HG03571 (cell line): ENCODE results near the gene SATL1.
"Not testable (repeated sequence)": the region's sequence is repeated elsewhere in the genome, so short reads cannot be mapped to it uniquely, and the experiment has no call there.

Source experiments
- ATAC-seq: cut with Tn5 transposase; IDR thresholded peaks from one replicate; pipeline ENCODE4 v1.9.1; 2021; ENCODE audit not compliant: unreplicated experiment

Gene SATL1, protein sequence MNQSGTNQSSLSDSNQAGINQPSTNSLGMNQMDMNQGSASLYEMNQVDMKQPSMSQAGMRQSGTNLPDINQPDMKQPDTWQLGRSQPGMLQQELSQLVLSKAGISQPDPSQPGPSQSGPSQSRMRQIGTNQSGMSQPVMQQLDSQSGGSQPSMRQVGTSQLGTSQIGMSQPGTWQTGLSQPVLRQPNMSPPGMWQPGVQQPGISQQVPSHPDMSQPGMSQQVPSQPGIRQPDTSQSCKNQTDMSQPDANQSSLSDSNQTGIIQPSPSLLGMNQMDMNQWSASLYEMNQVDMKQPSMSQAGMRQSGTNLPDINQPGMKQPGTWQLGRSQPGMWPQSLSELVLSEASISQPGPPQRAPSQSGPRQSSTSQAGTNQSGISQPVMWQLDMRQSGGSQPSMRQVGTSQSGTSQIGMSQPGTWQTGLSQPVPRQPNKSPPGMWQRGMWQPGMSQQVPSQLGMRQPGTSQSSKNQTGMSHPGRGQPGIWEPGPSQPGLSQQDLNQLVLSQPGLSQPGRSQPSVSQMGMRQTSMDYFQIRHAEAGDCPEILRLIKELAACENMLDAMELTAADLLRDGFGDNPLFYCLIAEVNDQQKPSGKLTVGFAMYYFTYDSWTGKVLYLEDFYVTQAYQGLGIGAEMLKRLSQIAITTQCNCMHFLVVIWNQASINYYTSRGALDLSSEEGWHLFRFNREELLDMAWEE

DNA sequence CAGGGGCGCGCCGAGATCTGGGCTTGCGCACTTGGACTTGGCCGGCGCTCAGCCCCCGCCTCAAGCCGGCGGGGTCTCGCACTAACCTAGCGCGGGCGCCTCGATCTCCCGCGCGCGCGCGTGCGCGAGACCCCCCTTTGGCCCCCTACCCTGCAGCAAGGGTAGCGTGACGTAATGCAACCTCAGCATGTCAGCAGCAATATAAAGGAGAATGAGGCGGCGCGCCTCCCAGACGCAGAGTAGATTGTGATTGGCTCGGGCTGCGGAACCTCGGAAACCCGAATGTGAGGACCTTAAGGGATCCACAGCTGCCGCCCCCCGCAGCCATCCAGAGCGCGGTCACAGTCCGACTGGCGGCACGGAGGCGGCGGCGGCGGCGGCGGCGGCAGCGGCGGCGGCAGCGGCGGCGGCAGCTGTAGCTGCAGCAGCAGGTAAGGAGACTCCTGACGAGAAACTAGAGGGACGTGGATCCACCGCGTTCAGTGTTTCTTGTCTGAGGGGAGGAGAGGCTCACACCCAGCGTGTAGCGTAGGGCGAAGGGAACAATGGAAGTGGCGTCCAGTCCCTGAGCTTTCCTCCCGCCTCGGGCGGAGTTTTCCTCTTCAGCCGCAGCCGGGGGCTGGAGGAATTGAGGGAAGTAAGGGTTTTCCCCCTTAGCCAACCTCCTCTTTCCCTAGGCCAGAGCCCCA, at the start of gene SATL1, which contains the start of gene ZNF711:
Gene SATL1 (minus strand): TSS at position 19 of the 689 bp plus-strand sequence. CDS start 134,811 bp downstream, outside the sequence.
Gene ZNF711 (plus strand): TSS at position 231 of the 689 bp plus-strand sequence. CDS start 3,582 bp downstream, outside the sequence.
- no peak for ATAC-seq

DNA sequence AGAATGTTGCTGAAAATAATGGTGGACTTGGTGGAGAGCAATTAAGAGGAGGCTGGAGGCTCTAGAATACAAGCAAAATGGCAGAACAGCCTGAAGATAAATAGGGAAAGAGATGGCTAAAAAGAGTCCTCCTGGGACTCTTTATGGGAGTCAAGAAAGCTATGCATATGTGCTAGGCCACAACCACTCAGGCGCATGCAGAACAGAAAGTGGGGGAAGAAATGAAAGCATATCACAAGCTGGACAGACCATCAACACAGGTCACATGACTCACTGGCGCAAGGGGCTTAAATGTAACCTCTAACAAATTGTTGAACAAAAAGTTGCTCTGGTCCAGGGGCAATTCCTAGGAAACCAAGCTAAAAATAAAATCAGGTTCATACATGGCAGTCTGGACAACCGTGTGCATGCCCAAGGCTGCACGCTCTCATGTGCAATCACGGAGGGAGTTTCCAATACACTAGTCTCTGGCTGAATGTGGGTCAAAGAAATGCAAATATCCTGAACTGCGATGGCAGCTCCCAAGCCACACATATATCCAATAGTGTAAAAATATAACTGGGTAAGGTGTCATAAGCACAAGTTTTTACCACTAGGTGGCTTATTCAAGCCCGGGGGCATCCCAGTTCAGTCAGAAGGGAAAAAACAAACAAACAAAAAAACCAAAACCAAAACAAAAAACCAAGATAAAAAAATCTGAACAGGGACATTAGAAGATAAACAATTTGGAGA, 45.6 kb upstream of the SATL1 start:
- ATAC-seq: no peak

DNA sequence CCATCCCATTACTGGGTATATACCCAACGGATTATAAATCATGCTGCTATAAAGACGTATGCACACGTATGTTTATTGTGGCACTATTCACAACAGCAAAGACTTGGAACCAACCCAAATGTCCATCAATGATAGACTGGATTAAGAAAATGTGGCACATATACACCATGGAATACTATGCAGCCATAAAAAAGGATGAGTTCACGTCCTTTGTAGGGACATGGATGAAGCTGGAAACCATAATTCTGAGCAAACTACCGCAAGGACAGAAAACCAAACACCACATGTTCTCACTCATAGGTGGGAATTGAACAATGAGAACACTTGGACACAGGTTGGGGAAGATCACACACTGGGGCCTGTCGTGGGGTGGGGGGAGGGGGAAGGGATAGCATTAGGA, 41.7 kb upstream of the SATL1 start:
- ATAC-seq: not testable (repeated sequence)

DNA sequence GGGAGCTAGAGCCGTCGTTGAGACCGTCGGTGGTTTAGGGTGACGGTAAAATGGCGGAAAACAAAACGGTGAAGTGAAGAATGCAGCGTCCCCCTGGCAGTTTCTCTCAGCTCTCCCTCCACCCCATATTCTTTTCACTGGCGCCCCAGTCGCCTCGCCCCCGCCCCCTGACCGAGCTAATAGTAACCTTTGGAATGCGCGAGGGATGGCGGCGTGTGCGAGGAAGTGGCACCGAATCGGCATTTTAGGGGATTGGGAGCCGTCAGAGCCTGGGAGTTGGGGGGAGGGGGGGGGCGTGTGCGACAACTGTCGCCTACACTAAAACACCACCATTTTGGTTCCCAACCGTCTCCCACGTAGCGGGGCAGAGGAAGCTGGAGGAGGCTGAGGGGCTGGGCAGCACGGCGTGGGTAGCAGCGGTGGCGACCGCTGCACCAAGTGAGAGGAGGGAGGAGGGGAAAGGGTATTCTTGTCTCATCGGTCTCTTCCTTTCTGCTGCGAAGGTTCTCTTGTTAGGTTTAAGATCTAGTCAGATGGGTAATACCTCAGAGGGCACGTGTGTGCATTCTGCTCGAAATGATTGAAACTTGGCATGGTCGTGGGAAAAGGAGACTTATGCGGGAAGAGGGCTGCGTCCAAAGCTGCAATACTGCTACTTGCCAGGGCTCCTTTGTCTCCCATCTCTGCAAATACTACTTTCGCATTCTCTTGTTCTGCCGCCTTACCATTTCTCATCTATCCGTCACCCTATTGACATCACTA, 1.1 kb upstream of the SATL1 start:
- no peak for ATAC-seq

DNA sequence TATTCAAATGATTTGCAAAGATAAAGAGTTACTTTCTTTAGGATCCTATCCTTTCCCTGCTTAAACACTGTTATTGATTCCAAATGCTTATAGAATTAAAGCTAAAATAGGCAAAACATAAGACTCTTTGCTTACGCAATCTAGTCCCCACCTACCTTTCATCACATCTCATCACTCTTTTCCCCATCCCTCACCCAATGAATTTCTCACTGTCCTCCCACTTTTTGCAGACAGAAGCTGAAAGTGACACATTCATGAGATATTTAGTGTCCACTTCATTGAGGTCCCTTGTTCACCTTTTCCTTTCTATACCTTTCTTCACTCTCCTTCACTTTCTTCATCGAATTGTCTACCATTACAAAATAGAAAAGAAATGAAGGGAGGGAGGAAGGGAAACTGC, 424 bp downstream of the SATL1 start:
- ATAC-seq: no peak

DNA sequence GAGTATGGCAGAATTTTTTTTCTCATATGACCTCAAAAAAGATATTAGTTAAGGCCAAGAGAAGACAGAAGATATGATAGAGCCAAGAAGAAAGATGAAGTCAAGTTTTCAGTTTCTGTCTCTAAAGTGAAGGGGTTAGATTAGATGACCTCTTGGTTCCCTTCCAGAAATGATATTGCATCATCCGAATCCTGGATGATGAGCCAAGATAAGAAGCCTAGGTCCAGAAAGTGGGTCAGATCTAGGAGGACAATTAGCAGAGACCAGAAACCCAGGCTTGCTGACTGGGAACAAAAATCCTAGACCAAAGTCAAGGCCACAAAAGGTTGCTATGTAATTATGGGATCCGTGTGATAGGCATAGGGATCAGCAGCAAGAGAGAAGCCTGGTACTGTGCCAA, 20.2 kb downstream of the SATL1 start:
- no peak for ATAC-seq

DNA sequence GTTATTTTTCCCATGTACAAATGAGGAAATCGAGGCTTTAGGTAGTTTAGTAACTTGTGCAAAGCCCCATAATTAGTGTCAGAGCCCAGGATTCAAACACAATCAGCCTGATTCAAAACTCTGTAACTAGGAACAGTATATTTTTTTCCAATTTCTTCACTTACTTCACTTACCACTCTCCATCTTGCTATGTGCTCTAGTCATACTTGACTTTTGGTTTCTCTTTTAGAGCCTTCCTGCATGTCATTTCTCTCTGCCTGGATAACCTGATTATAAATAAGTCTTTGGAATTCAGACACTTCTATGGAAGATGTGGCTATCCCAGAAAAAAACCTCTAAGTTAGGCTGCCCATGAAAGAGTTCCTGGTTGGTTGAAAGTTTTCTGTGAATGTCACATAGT, 22.2 kb downstream of the SATL1 start:
- no peak for ATAC-seq

DNA sequence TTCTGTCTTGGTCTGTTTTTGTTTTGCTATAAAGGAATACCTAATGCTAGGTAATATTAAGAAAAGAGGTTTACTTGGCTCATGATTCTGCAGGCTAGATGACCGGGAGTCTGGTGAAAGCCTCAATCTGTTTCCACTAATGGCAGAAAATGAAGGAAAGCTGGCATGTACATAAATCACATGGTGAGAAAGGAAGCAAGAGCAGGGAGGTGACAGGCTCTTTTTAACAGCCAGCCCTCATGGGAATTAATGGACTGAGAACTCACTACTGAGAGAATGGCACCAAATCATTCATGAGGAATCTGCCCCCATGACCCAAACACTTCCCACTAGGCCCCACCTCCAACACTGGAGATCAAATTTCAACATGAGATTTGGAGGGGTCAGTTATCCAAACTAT, 27.6 kb downstream of the SATL1 start:
- ATAC-seq: no peak

DNA sequence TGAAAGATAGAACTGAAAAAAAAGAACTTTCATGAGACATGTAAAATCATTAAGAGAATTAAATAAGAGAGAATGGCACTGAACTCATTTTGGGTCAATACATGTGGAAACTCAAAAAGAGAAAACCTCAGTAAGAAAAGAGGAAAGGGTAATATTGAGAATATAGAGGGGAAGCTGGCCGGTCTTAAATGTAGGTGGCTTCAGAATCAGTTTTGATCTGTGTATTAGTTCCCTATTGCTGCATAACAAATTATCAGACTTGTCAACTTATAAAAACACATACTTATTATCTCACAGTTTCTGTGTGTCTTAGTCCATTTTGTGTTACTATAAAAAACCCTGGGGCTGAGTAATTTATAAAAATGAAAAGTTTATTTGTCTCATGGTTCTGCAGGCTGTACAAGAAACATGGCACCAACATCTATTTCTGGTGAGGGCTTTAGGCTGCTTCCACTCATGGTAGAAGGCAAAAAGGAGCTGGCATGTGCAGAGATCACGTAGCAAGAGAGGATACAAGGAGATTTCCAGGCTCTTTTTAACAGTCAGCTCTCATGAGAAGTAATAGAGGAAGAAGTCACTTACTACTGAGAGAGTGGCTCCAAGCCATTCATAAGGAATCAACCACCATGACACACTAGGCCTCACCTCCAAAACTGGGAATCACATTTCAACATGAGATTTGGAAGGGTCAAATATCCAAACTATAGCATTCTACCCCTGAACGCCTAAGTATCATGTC, 29.6 kb downstream of the SATL1 start:
- ATAC-seq: no peak

DNA sequence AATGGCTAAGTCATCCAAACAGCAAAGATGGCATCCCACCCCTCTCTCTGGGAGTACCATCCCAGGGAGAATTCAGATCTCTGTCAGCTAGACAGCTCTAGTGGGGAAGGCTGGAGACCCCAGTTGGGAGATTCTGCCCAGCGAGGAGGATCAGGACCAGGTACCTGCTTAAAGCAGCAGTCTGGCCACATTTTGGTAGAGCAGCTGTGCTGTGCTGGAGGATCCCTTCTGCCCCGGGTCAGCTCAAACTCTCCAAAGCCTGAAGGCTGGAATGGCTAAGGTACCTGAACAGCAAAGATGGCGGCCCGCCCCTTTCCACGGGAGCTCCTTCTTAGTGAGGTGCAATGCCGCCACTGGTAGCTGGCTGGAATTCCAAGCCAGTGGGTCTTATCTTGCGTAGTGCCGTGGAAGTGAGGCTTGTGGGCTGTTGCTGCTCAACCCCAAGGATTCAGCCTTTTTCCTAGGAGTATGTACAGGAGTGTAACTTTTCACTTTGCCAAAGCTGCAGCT, 40.1 kb downstream of the SATL1 start:
- no peak for ATAC-seq

DNA sequence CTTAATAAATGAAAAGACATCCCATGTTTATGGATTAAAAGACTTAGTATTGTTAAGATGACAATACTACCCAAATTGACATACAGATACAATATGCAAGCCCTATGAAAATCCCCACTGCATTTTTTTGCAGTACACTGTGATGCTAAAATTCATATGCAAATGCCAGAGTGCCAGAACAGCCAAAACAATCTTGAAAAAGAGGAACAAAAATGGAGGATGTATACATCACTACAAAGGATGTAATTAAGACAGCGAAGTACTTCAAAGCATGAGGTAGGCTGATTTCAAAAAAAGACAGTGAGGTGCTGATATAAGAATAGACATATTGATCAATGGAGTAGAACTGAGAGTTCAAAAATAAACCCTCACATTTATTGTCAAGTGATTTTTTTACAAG, 47.3 kb downstream of the SATL1 start:
- ATAC-seq: no peak

DNA sequence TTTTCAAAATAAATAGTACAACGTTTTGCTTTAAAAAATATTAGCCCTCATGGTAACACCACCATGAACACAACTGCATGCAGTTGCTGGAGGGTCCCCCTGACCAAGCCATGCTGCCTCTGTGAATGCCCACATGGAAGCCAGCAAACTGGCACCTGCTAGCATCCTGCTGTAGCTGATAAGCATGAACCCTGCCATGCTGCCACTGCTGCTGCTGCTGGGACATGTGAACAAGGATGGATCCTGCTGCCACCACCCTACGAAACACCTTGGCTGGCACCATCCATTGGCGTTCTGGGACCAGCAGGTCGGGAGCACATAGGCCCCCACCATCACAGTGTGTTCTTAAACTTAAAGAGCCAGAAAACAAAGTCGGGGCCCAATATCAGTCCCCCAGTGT, 83.9 kb downstream of the SATL1 start:
- ATAC-seq: no peak

DNA sequence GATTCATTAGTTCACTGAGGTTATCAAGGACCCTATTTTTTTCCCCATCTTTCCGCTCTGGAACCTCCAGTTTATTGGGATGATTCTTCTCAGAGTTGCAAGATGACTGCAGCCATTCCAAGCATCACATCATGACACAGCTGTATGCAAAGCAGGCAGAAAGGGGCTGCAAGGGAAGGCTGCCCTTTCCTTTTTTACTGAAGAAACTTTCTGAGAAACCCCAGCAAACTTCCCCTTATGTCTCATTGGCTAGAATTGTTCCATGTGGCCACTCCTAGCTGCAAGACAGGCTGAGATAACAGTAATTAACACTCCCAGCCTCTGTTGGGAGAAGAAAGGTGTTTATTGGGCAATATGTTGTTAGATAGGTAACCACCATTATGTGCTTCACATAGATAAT, 102.6 kb downstream of the SATL1 start:
- ATAC-seq: no peak

DNA sequence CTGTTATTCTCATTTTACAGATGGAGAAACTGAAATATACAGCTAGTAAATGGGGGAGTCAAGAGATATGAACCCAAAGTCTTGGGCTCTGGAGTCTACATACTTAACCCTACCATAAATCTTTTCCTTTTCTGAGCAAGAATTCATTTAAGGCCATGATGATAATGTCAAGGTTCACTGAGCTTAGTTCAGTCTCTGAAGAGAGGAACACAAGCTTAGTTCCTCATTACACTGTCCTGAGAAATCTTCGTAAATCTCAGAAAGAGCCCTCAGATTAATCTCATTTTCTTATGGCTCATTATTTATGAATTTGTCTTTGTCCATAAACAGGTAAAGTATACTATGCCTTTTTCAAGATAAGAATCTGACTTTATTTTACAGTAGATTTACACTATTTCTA, 104.2 kb downstream of the SATL1 start:
- no peak for ATAC-seq

DNA sequence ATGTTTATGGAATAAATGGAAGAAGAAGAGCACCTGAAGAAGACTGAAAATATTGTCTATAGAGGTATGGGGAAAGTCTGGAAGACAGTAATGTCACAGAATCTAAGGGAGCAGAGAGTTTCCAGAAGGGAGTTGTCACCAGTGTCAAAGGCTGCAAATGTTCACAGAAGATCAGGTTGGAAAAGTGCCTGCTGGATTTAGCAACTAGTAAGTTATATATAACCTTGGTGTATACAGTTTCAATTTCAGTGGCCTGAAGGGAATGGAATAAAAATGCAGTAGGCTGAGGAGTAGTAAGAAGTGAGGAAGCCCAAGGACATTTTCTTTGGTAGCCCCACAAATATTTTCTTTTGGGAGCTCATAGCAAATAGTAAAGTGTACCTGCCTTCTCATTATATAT, 107.2 kb downstream of the SATL1 start:
- ATAC-seq: no peak

DNA sequence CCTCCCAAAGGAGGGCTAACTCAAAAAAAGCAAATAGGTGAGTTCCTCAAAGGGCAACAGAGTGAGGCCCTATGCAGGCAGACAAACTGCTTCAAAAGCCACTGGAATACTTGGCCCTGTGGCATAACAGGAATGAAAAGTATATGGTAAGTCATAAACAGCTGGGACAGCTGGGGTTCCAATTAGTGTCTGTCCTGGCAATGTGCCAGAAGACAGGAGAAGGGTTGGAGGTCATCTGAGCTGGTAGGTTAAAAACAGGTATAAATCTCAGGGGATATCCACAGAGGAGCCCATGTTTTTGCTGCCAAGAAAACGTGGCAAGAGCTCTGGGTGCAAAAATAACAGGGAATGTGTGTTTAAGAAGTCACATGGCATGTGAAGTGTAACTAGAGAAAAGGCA, 128.3 kb downstream of the SATL1 start:
- no peak for ATAC-seq

DNA sequence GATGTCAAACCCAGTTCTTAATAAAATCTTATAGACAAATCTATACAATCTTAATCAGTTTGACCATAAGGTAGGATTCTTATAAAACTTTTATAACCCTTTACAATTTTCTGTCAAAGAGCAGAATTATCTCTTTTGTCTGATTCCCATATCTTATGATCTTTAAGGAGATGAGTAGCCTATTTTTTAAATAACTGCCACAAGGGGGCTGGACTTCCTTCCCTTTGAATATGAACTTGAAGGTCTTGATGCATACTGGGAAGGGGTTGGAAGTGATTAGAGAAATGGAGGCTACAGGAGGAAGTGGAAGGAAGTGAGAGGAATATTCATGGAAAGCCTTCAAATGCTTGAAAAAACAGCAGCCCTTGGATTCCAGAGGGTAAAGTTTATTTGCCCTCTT, 128.8 kb downstream of the SATL1 start:
- ATAC-seq: no peak

DNA sequence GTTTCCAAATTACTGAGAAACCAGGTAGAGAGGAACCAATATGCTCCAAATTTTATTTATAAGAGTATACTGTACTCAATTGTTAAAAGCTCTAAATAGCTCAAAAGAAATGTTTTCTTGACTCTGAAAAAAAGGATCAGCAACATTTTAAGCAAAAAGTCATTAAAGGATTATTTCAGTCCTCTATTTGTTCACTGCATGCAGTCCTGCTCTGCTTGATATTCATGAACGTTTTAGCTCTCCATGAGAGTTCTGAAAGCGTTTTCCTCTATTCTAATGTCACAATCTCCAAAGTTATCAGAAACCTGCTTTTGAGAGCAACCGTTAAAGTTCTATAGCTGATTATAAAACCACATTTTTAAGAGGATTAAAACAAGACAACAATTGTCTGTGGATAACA, 129.4 kb downstream of the SATL1 start:
- ATAC-seq: no peak

DNA sequence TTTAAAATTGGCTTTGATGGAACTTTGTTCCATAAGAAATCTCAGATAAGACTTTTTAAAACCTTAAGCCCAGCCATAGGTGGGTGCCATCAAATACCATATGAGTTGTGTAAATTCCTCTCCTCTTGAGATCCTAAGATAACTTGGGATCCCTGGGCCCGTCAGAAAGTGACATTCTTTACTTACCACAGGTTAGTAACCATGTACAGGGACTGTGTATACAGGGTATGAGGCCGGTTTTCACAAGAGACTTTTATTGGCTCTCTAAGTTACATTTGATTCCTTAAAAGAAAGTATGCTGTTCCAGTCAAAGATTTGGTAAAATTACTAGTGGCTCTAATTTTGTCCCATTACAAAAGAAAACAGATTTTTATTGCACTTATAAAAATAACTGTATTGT, 129.8 kb downstream of the SATL1 start:
- ATAC-seq: no peak

DNA sequence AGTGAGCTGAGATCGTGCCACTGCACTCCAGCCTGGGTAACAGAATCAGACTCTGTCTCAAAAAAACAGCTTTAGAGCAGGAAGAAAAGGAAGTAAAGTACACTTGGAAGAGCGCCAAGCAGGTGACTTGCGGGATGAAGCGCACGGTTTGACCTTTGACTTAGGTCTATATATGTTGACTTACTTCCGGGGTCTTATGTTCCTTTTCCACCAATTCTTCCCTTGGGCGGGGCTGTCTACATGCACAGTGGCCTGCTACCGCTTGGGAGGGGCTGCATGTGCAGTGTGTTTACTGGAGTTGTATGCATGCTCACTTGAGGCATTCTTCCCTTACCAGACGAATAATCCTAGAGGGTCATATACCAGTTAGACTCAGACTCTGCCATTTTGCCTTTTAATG, 131.3 kb downstream of the SATL1 start:
- ATAC-seq: no peak
